ENCODE results near the gene THADA. TPM values are rescaled to one million over a fixed set of nuclear protein-coding genes. Genes with fewer than 3 reads are reported as not detected.

The THADA gene
- total RNA-seq, 1 donor from 2014 or later: 28.3 TPM

DNA sequence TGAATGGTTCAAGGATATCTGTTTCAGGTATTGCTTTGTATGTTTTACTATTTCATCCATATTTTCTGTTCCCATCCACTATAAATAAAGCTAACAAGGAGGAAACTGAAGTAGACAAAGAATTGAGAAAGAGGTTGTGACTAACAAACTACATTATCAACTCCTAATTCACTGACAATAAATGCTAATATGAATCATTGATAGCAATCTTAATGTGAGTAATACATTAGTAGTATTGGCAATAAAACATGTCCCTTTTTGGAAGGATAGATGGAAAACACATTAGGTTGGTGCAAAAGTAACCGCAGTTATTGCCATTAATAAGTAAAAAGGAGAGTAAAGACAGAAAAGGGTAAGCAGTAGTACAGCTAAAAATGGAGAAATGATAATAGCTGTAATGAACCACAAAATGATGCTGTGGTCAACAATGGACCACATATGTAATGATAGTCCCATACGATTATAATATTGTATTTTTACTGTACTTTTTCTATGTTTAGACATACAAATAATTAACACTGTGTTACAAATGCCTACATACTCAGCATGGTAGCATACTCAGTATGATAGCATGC, 104.7 kb downstream of the THADA start:
- Mint-ChIP-seq H3K4me1 (ENCODE audit: unreplicated experiment) (peaks cover 3% of the 10 kb centered on the region), H3K9me3 (ENCODE audit: unreplicated experiment) (no peaks in the 10 kb centered on the region), H3K27ac (ENCODE audit: unreplicated experiment) (no peak overlapping the region), H3K4me3 (ENCODE audit: unreplicated experiment) (no peak overlapping the region), H3K27me3 (ENCODE audit: unreplicated experiment) (no peaks in the 10 kb centered on the region), H3K36me3 (ENCODE audit: unreplicated experiment) (peaks cover 8% of the 10 kb centered on the region)
- no peak for DNase-seq (ENCODE audit: extremely low spot score, unreplicated experiment)
- TF ChIP-seq, protein P1, sequence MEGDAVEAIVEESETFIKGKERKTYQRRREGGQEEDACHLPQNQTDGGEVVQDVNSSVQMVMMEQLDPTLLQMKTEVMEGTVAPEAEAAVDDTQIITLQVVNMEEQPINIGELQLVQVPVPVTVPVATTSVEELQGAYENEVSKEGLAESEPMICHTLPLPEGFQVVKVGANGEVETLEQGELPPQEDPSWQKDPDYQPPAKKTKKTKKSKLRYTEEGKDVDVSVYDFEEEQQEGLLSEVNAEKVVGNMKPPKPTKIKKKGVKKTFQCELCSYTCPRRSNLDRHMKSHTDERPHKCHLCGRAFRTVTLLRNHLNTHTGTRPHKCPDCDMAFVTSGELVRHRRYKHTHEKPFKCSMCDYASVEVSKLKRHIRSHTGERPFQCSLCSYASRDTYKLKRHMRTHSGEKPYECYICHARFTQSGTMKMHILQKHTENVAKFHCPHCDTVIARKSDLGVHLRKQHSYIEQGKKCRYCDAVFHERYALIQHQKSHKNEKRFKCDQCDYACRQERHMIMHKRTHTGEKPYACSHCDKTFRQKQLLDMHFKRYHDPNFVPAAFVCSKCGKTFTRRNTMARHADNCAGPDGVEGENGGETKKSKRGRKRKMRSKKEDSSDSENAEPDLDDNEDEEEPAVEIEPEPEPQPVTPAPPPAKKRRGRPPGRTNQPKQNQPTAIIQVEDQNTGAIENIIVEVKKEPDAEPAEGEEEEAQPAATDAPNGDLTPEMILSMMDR (IDR thresholded peaks at IDR 0.05): no peak

DNA sequence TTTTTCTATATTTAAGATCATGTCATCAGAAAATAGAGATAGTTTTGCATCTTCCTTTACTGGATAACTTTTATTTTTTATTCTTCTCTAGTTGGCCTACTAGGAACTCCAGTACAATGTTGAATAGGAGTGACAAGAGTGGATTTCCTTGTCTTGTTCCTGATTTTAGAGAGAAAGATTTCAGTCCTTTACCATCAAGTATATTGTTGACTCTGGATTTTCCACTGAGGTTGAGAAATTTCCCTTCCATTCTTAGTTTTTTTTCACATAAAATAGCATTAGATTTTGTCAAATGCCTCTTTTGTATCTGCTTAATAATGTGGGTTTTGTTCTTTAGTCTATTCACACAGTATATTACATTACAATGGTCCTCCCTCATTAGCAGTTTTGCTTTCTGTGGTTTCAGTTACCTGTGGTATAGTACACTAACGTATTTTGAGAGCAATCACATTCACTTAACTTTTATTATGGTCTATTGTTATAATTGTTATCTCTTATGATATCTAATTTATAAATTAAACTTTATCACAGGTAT, 105.5 kb downstream of the THADA start:
- H3K4me3 Mint-ChIP-seq (ENCODE audit: unreplicated experiment): no peak overlapping the region
- H3K4me1 Mint-ChIP-seq (ENCODE audit: unreplicated experiment): peaks cover 3% of the 10 kb centered on the region
- no peaks in the 10 kb centered on the region for H3K27me3 Mint-ChIP-seq (ENCODE audit: unreplicated experiment)
- H3K36me3 Mint-ChIP-seq (ENCODE audit: unreplicated experiment): peaks cover 8% of the 10 kb centered on the region
- TF ChIP-seq, protein P1 (IDR thresholded peaks at IDR 0.05): no peak
- H3K27ac Mint-ChIP-seq (ENCODE audit: unreplicated experiment): no peak overlapping the region
- no peaks in the 10 kb centered on the region for H3K9me3 Mint-ChIP-seq (ENCODE audit: unreplicated experiment)
- DNase-seq (ENCODE audit: extremely low spot score, unreplicated experiment): no peak

DNA sequence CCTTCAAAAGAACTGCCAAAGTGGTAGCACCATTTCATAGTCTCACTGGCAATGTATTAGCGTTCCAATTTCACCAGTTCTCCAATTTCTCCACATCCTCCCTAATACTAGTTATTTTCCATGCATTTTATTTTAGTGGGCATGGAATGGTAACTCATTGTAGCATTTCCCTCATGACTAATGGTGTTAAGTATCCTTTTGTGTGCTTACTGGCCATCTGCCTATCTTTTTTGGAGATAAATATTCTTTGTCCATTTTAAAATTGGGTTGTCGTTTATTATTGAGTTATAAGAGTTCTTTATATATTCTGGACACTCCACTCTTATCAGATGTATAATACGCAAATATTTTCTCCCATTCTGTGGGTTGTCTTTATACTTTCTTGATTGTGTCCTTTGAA, 107.1 kb downstream of the THADA start:
- Mint-ChIP-seq H3K4me3 (ENCODE audit: unreplicated experiment) (no peak overlapping the region), H3K36me3 (ENCODE audit: unreplicated experiment) (peaks cover 8% of the 10 kb centered on the region), H3K9me3 (ENCODE audit: unreplicated experiment) (no peaks in the 10 kb centered on the region), H3K27me3 (ENCODE audit: unreplicated experiment) (no peaks in the 10 kb centered on the region), H3K27ac (ENCODE audit: unreplicated experiment) (no peak overlapping the region), H3K4me1 (ENCODE audit: unreplicated experiment) (peaks cover 12% of the 10 kb centered on the region)
- TF ChIP-seq, protein P1 (IDR thresholded peaks at IDR 0.05): no peak
- DNase-seq (ENCODE audit: extremely low spot score, unreplicated experiment): no peak

DNA sequence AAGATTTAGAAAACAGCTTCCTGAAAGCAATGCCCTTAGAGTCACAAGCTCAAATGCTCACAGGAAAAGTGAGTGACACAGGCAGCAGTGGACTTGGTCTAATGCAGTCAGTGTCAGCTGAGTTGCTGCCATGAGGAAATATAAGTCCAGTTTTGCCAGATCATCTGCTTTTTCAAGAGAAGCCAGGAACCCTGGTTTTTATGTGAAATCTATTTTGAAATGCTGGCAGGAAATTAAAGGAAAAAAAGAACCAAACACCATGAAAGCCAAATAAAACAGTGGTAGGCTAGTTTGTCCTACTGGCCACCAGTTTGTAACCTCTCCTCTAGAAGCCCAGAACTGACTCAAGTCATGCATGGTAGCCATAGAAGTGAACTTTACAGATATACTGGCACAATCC, 109.2 kb downstream of the THADA start:
- H3K36me3 Mint-ChIP-seq (ENCODE audit: unreplicated experiment): peaks cover 4% of the 10 kb centered on the region

DNA sequence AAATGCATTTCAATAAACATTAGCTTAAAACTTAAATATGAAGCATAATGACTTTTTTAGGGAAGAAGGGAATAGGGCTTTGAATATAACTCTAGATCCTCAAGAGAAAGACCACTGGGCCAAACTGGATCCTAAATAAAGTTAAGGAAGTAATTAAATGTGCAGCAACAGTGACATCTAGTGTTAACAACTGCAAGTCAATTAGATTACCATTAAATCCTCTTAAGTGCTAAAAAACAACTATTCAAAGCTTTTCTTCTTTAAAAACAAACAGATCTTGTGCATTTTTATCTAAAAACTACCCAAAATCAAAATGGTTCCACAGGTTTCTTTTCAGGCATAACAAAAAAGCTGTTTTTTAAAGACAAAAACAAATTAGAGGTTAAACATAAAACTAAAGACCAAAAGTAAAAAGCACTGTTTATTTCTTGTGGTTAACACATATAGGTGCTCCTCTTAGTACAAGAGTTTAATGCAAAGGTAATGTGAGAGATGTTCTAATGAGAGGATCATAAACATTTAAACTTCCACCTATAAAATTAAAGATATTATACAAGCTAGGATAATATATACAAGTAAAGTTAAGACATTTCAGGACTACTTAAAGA, 111.4 kb downstream of the THADA start:
- TF ChIP-seq, protein P1 (IDR thresholded peaks at IDR 0.05): peak; percentile 71
- Mint-ChIP-seq H3K36me3 (ENCODE audit: unreplicated experiment) (peaks cover 4% of the 10 kb centered on the region), H3K9me3 (ENCODE audit: unreplicated experiment) (no peaks in the 10 kb centered on the region), H3K4me3 (ENCODE audit: unreplicated experiment) (no peak overlapping the region), H3K27ac (ENCODE audit: unreplicated experiment) (peak overlapping the region; percentile 23), H3K27me3 (ENCODE audit: unreplicated experiment) (no peaks in the 10 kb centered on the region), H3K4me1 (ENCODE audit: unreplicated experiment) (peaks cover 51% of the 10 kb centered on the region)
- DNase-seq (ENCODE audit: extremely low spot score, unreplicated experiment): no peak

More for the DNA sequence above, 109.2 kb downstream of the THADA start:
- Mint-ChIP-seq H3K9me3 (ENCODE audit: unreplicated experiment) (no peaks in the 10 kb centered on the region), H3K4me1 (ENCODE audit: unreplicated experiment) (peaks cover 32% of the 10 kb centered on the region), H3K27ac (ENCODE audit: unreplicated experiment) (no peak overlapping the region), H3K4me3 (ENCODE audit: unreplicated experiment) (no peak overlapping the region), H3K27me3 (ENCODE audit: unreplicated experiment) (no peaks in the 10 kb centered on the region)
- TF ChIP-seq, protein P1 (IDR thresholded peaks at IDR 0.05): no peak
- DNase-seq (ENCODE audit: extremely low spot score, unreplicated experiment): no peak

Data from osteocyte (in vitro differentiated cells).